GM23338 (cell line): ENCODE measurements around the gene CLDN20. TPM values are rescaled to one million over a fixed set of nuclear protein-coding genes. Genes with fewer than 3 reads are reported as not detected.

ENCODE experiments used
- ATAC-seq: fragments of 200-7000 bp; cut with Tn5 transposase; 3 replicates; pipeline ENCODE4 v1.9.1; 2020
- DNase-seq: peaks from one replicate; pipeline ENCODE4 v3.0.0-alpha.2; 2015; ENCODE audit warnings: low spot score
- H2AFZ ChIP-seq: fragments of 200-600 bp; sonication (generic); 2 replicates; pipeline ENCODE4 v1.8.0; 2016; ENCODE audit warnings: antibody characterized with exemption, mild to moderate bottlenecking, moderate library complexity
- H3F3A ChIP-seq: fragments of 200-600 bp; sonication (generic); replicated peaks from 2 replicates; pipeline ENCODE4 v1.8.0; 2017; ENCODE audit warnings: antibody characterized with exemption, mixed run types, low read depth
- H3K27ac ChIP-seq: fragments of 200-600 bp; sonication (generic); 2 replicates; pipeline ENCODE4 v1.6.1; 2016; ENCODE audit warnings: low read depth
- H3K27me3 ChIP-seq: fragments of 200-600 bp; sonication (generic); 2 replicates; pipeline ENCODE4 v1.8.0; 2016; ENCODE audit warnings: mild to moderate bottlenecking, mixed run types, moderate library complexity; ENCODE audit not compliant: insufficient read depth
- H3K36me3 ChIP-seq: fragments of 200-600 bp; sonication (generic); 2 replicates; pipeline ENCODE4 v1.8.0; 2016; ENCODE audit warnings: mild to moderate bottlenecking; ENCODE audit not compliant: insufficient read depth
- H3K4me1 ChIP-seq: fragments of 200-600 bp; sonication (generic); 2 replicates; pipeline ENCODE4 v1.8.0; 2016; ENCODE audit warnings: mild to moderate bottlenecking, moderate library complexity; ENCODE audit not compliant: insufficient read depth
- H3K4me2 ChIP-seq: fragments of 200-600 bp; sonication (generic); 2 replicates; pipeline ENCODE4 v1.7.1; 2017; ENCODE audit warnings: mixed run types
- H3K4me3 ChIP-seq: fragments of 200-600 bp; sonication (generic); 2 replicates; pipeline ENCODE4 v1.6.1; 2016; ENCODE audit warnings: mixed run types
- H3K79me2 ChIP-seq: fragments of 200-600 bp; sonication (generic); replicated peaks from 2 replicates; pipeline ENCODE4 v1.8.0; 2017; ENCODE audit warnings: mild to moderate bottlenecking; ENCODE audit not compliant: insufficient read depth
- H3K9me2 ChIP-seq: fragments of 200-600 bp; sonication (generic); 2 replicates; pipeline ENCODE4 v1.8.0; 2017; ENCODE audit not compliant: insufficient read depth
- H4K20me1 ChIP-seq: fragments of 200-600 bp; sonication (generic); replicated peaks from 2 replicates; pipeline ENCODE4 v1.8.0; 2017; ENCODE audit warnings: mild to moderate bottlenecking; ENCODE audit not compliant: insufficient read depth
- H3K27ac Mint-ChIP-seq: 2 replicates; pipeline ENCODE4 v1.8.0; 2020; ENCODE audit warnings: inconsistent platforms, mild to moderate bottlenecking, moderate library complexity, mixed read lengths
- H3K27me3 Mint-ChIP-seq: 3 replicates; pipeline ENCODE4 v1.8.0; 2022; ENCODE audit warnings: low read depth, mild to moderate bottlenecking, moderate library complexity, mixed read lengths, inconsistent platforms; ENCODE audit not compliant: insufficient read depth, poor library complexity
- H3K36me3 Mint-ChIP-seq: 3 replicates; pipeline ENCODE4 v1.8.0; 2021; ENCODE audit warnings: low read depth, mild to moderate bottlenecking, inconsistent platforms, moderate library complexity, mixed read lengths
- H3K4me1 Mint-ChIP-seq: 3 replicates; pipeline ENCODE4 v1.8.0; 2020; ENCODE audit warnings: mild to moderate bottlenecking, inconsistent platforms, mixed read lengths
- H3K4me3 Mint-ChIP-seq: 3 replicates; pipeline ENCODE4 v1.8.0; 2021; ENCODE audit warnings: moderate library complexity, mild to moderate bottlenecking, inconsistent platforms, mixed read lengths
- H3K9me3 Mint-ChIP-seq: 3 replicates; pipeline ENCODE4 v1.8.0; 2020; ENCODE audit warnings: moderate library complexity, mild to moderate bottlenecking, inconsistent platforms, mixed read lengths
- CREB1 ChIP-seq: fragments of 250-450 bp; sonication (Bioruptor Pico); IDR thresholded peaks from 2 replicates; pipeline ENCODE4 v1.5.0; 2020; ENCODE audit warnings: low read depth, mild to moderate bottlenecking, moderate library complexity
- EZH2 ChIP-seq: fragments of 200-600 bp; sonication (generic); IDR thresholded peaks from one replicate; pipeline ENCODE4 v1.8.0; 2017; ENCODE audit warnings: antibody characterized with exemption, mild to moderate bottlenecking, low read depth; ENCODE audit not compliant: unreplicated experiment
- EZH2phosphoT487 ChIP-seq: fragments of 200-600 bp; sonication (generic); IDR thresholded peaks from one replicate; pipeline ENCODE4 v1.8.1; 2018; ENCODE audit warnings: antibody characterized with exemption; ENCODE audit not compliant: unreplicated experiment
- NANOG ChIP-seq: IDR thresholded peaks from 2 replicates; pipeline ENCODE4 v1.6.1; 2016; ENCODE audit warnings: antibody characterized with exemption, borderline replicate concordance
- POLR2AphosphoS5 ChIP-seq: IDR thresholded peaks from 2 replicates; pipeline ENCODE4 v1.6.1; 2016; ENCODE audit warnings: antibody characterized with exemption, low read depth
- REST ChIP-seq: IDR thresholded peaks from one replicate; pipeline ENCODE4 v1.6.1; 2018; ENCODE audit warnings: antibody characterized with exemption; ENCODE audit not compliant: unreplicated experiment
- STAT1 ChIP-seq: IDR thresholded peaks from one replicate; pipeline ENCODE4 v1.6.1; 2016; ENCODE audit warnings: antibody characterized with exemption; ENCODE audit not compliant: unreplicated experiment
- ZNF114 ChIP-seq: fragments of 250-450 bp; sonication (Bioruptor Pico); IDR thresholded peaks from 2 replicates; pipeline ENCODE4 v1.5.0; 2020; ENCODE audit warnings: mild to moderate bottlenecking, moderate library complexity
- polyA plus RNA-seq: library from polyadenylated mRNA; unstranded; fragments of >200 nt; fragmentation: Nextera tagmentation; extraction: Ambion mirVana; gene quantifications from 2 replicates; pipeline ENCODE4 v1.2.1, GENCODE V29; 2016
- total RNA-seq: library from RNA; depleted of rRNA; stranded (reverse); fragments of >200 nt; shearing (Covaris generic); gene quantifications from 2 replicates; pipeline ENCODE4 v1.2.3, GENCODE V29; 2014
- TF ChIP-seq, protein P1 (sequence below), 2 experiments: fragments of 200-600 bp in 1 of 2; sonication (generic) in 1 of 2; conservative IDR thresholded peaks; 2 replicates each; pipeline versions ENCODE4 v1.5.1 to v1.6.1; 2016 to 2017; ENCODE audit warnings: antibody characterized with exemption in 2 of 2, low read depth in 2 of 2, mild to moderate bottlenecking in 2 of 2, moderate library complexity in 1 of 2
- TF ChIP-seq, protein P2 (sequence below): IDR thresholded peaks from 2 replicates; pipeline ENCODE4 v1.6.1; 2016; ENCODE audit warnings: antibody characterized with exemption

Gene CLDN20
- total and polyA plus RNA-seq, 2 experiments from 2014 or later: 0.23 TPM; not detected in 1

- TF ChIP-seq ZNF114: no peak
- no peak for TF ChIP-seq CREB1
- TF ChIP-seq, protein P1, sequence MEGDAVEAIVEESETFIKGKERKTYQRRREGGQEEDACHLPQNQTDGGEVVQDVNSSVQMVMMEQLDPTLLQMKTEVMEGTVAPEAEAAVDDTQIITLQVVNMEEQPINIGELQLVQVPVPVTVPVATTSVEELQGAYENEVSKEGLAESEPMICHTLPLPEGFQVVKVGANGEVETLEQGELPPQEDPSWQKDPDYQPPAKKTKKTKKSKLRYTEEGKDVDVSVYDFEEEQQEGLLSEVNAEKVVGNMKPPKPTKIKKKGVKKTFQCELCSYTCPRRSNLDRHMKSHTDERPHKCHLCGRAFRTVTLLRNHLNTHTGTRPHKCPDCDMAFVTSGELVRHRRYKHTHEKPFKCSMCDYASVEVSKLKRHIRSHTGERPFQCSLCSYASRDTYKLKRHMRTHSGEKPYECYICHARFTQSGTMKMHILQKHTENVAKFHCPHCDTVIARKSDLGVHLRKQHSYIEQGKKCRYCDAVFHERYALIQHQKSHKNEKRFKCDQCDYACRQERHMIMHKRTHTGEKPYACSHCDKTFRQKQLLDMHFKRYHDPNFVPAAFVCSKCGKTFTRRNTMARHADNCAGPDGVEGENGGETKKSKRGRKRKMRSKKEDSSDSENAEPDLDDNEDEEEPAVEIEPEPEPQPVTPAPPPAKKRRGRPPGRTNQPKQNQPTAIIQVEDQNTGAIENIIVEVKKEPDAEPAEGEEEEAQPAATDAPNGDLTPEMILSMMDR (conservative IDR thresholded peaks at IDR 0.05; ENCODE audit: low read depth in 2 of 2): no peak
- no peak for TF ChIP-seq NANOG
- TF ChIP-seq EZH2: no peak
- no peak for TF ChIP-seq POLR2AphosphoS5
Observed at GRCh38 chr6:155260686-155261085, 3.1 kb upstream of the CLDN20 start (continued).

DNA sequence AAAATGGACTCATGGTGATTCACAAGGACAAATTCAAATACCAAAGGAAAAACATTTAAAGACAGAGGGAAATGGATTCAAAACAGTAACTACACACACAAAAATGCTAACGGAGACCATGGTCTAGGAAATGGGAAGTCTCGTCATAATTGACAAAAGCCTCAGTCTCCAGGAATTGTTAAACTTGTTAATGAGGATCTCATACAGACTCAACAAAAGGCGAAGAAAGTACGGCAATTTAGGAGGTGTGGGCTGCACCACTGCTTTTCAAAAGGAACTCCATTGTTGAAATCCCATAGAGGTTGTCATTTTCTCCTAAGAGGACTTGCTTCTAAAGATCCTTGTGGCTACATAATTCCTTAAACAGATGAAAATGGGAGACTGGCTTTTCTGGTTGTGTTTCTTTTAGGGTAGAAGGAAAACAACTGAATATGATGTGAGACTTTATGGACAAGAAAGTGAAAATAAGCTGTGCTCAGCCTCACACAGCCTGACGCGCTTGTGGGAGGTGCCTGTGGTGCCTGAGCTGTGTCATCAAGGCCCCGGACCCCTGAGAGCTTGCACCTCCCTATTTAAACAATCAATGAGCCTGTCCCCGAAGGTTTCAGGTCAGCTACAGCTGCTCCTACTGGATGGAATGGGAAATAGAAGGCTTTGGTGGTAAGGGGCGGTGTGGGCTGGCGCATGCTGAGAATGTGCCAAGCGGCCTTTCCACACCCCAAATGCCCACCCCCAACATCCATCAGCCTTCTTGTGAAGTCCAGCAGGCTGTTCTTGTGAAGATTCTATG lies 2.5 kb upstream of the CLDN20 start:
- H3F3A ChIP-seq: no peaks in the 10 kb centered on the region
- H3K27me3 Mint-ChIP-seq: no peaks in the 10 kb centered on the region
- H3K9me3 Mint-ChIP-seq: peaks cover 2% of the 10 kb centered on the region; the same call in 1 of the 3 replicates
- ATAC-seq (peak; percentile 95), DNase-seq (peak; percentile 83)
- H3K9me2 ChIP-seq: no peaks in the 10 kb centered on the region
- H3K36me3 ChIP-seq: peaks cover 23% of the 10 kb centered on the region
- TF ChIP-seq, protein P1 (conservative IDR thresholded peaks at IDR 0.05; ENCODE audit: low read depth in 2 of 2): peak; percentile 58 to 62
- TF ChIP-seq POLR2AphosphoS5: no peak
- 0 out of 2 replicates have a peak, but pooled peaks have one; percentile 9 for TF ChIP-seq CREB1
- peaks cover 9% of the 10 kb centered on the region; the same call in 1 of the 2 replicates for H3K79me2 ChIP-seq
- H3K27ac ChIP-seq: peak overlapping the region; percentile 51; the same call in 1 of the 2 replicates
- H3K36me3 Mint-ChIP-seq: peaks cover 49% of the 10 kb centered on the region
- no peak overlapping the region for H3K4me3 ChIP-seq
- H3K4me3 Mint-ChIP-seq: no peak overlapping the region
- no peaks in the 10 kb centered on the region for H4K20me1 ChIP-seq
- no peak overlapping the region for H3K4me2 ChIP-seq
- H3K27me3 ChIP-seq: no peaks in the 10 kb centered on the region
- peaks cover 21% of the 10 kb centered on the region for H3K4me1 ChIP-seq
- H3K4me1 Mint-ChIP-seq: peaks cover 35% of the 10 kb centered on the region
- peak overlapping the region; percentile 90 for H3K27ac Mint-ChIP-seq
- no peak overlapping the region for H2AFZ ChIP-seq

GRCh38 chr6:155262655-155263054 lies 1.2 kb upstream of the CLDN20 start:
- peak overlapping the region; percentile 40; the same call in 1 of the 2 replicates for H3K27ac ChIP-seq
- H2AFZ ChIP-seq: no peak overlapping the region
- no peaks in the 10 kb centered on the region for H4K20me1 ChIP-seq
- H3K4me3 ChIP-seq: no peak overlapping the region
- no peaks in the 10 kb centered on the region for H3K9me2 ChIP-seq
- H3K79me2 ChIP-seq: peaks cover 9% of the 10 kb centered on the region; the same call in 1 of the 2 replicates
- H3K27me3 ChIP-seq: no peaks in the 10 kb centered on the region
- no peaks in the 10 kb centered on the region for H3K27me3 Mint-ChIP-seq
- peaks cover 49% of the 10 kb centered on the region for H3K36me3 Mint-ChIP-seq
- peaks cover 10% of the 10 kb centered on the region for H3K36me3 ChIP-seq
- peaks cover 21% of the 10 kb centered on the region for H3K4me1 ChIP-seq
- peaks cover 2% of the 10 kb centered on the region; the same call in 1 of the 3 replicates for H3K9me3 Mint-ChIP-seq
- H3F3A ChIP-seq: no peaks in the 10 kb centered on the region
- H3K4me2 ChIP-seq: no peak overlapping the region
- H3K27ac Mint-ChIP-seq: no peak overlapping the region
- H3K4me3 Mint-ChIP-seq: no peak overlapping the region
- peaks cover 40% of the 10 kb centered on the region for H3K4me1 Mint-ChIP-seq
- DNase-seq (no peak), ATAC-seq (no peak)
- TF ChIP-seq EZH2phosphoT487 (no peak), REST (no peak), POLR2AphosphoS5 (no peak), STAT1 (no peak)
- TF ChIP-seq, protein P2, sequence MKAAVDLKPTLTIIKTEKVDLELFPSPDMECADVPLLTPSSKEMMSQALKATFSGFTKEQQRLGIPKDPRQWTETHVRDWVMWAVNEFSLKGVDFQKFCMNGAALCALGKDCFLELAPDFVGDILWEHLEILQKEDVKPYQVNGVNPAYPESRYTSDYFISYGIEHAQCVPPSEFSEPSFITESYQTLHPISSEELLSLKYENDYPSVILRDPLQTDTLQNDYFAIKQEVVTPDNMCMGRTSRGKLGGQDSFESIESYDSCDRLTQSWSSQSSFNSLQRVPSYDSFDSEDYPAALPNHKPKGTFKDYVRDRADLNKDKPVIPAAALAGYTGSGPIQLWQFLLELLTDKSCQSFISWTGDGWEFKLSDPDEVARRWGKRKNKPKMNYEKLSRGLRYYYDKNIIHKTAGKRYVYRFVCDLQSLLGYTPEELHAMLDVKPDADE: no peak
- TF ChIP-seq, protein P1 (conservative IDR thresholded peaks at IDR 0.05; ENCODE audit: low read depth in 2 of 2): no peak
